Measurements from ENCODE around the gene FZD7.

The FZD7 gene

GRCh38 chr2:202033317-202034248, at the start of gene FZD7:
Gene FZD7 (plus strand): TSS chr2:202033855. CDS start chr2:202034648, 793 bp downstream.
- DNase-seq (ENCODE audit: low read depth in 1 of 2, low spot score in 1 of 2) = peak; percentile 73 to 74

- no peak for DNase-seq (ENCODE audit: low read depth in 1 of 2, low spot score in 1 of 2)
These were observed 49.3 kb upstream of the FZD7 start for GRCh38 chr2:201984333-201984732.

DNA sequence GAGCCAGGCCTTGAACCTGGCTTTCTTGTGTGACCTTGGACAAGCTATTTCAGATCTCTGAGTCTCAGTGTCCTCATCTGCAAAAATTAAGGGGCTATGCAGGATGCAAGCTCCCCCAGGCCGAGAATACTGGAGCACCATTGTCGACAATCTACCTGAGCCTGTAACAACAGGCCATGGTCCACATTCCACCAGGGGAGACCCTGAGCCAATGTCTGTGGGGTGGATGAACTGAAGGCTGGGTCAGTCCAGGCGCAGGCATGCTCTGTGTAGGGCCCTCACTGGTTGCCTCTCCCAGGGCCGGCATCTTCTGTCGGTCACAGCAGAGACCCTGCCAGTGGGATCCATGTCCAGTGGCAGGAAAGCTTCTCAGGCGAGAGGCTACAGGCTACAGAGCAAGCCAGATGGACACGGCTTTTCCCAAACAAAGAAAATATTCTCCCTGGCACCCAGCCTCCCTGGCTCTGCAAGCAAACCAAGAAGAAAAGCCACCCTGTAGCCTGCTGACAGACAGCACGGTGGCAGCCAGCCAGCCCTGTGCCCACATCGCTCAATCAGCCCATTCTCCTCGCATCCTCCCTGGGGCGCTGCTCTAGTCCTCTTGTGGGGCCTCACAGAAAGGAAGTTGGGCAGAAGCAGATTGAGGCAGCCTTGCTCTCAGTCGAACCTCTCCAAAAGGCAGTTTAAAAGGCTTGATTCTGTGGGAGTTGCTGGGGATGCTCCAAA, 48.7 kb upstream of the FZD7 start:
- DNase-seq (ENCODE audit: low read depth in 1 of 2, low spot score in 1 of 2) = no peak

GRCh38 chr2:201985728-201986462, 47.8 kb upstream of the FZD7 start:
- no peak for DNase-seq (ENCODE audit: low read depth in 1 of 2, low spot score in 1 of 2)

DNA sequence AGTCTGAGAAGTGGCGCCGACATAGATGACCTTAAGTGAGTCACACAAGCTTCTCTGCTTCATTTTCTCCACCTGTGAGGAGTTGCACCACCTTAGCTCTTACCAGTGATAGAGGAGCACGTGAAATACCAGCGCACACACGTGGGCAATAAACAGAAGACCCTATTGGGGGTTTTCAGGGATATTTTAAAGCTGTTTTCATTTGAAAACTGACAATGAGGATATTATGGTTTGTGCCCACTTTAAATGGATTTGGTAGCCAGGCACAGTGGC, 47.3 kb upstream of the FZD7 start:
- DNase-seq (ENCODE audit: low read depth in 1 of 2, low spot score in 1 of 2) = no peak

GRCh38 chr2:201987426-201987825, 46.2 kb upstream of the FZD7 start:
- DNase-seq (ENCODE audit: low read depth in 1 of 2, low spot score in 1 of 2) = no peak

GRCh38 chr2:201990069-201990468, 43.6 kb upstream of the FZD7 start:
- no peak for DNase-seq (ENCODE audit: low read depth in 1 of 2, low spot score in 1 of 2)

- no peak for DNase-seq (ENCODE audit: low read depth in 1 of 2, low spot score in 1 of 2)
These were observed 40.7 kb upstream of the FZD7 start for GRCh38 chr2:201992960-201993359.

DNA sequence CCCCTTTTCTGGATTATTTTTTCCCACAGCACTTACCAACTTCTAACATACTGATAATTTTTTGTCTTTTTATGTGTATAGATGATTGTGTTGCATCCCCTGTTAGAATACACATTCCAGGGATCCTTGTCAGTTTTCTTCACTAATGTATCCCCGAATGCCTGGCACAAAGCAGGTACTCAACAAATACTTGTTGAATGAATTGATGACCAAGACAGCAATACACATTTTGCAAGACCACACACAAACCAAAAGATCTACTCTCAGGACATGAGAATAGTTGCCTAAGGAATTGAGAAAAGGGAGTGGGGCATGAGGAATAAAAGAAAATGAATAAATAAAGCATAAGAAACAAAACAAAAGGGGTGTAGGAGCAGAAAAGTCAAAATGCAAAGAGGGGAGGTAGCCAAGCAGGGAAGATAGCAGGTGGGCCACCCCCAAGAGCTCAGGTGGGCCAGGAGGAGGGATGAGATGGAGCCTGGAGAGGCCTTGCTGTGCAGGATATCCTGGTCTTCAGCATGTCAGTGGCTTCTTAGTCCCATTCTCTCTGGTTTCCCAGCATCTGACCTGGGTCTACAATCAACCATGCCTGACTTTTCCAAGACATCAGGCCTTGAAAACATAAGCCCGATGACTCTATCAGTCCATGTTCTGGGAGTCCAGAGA, 38.5 kb upstream of the FZD7 start:
- no peak for DNase-seq (ENCODE audit: low read depth in 1 of 2, low spot score in 1 of 2)

GRCh38 chr2:201996006-201996405, 37.6 kb upstream of the FZD7 start:
- no peak for DNase-seq (ENCODE audit: low read depth in 1 of 2, low spot score in 1 of 2)

DNA sequence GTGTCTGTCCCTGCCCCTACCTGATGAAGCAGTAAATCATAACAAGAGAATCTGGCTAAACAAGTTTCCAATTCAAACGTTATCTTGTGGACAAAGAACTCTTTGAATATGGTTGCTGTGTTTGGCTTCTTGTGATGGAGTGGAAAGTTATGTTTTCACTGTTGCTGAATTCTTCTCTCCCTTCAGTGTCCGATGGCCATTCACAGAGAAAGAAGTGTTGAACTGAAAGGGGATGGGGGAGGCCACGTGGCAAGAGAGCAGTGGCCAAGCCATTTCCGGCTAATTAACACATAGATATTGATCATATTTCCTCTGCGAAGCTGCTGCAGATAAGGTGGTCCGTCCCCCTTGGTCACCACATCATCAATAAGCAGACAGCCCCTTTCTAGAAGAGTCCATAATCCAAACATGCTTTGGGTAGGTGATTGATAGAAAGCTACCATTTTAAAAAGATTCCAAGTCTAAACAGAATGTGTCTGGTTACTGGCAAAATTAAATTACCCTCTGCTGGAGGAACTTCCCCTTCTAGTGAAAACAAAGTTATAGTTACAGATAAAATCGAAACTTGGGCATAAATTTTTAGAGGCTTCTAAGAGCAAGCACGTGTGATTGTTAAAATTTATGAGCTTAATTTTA, 36.9 kb upstream of the FZD7 start:
- DNase-seq (ENCODE audit: low read depth in 1 of 2, low spot score in 1 of 2) = no peak

DNA sequence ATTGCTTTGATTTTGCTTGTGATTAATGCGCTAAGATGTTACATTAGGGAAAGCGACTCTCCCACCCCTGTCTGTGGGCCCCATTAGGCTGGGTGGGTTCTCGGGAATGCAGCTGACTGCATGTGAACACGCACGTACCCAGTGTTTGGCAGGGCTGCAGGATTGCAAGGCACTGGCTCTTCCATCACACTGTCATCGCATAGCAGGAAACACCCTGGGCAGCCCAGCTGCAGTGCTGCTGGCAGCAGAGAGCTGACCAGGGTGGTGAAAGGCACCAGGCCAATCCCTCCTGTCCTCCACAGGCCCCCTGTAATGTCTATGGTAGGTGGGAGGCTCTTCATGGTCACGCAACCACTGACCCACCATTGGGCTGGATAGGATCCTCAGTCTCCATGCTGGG, 34.4 kb upstream of the FZD7 start:
- no peak for DNase-seq (ENCODE audit: low read depth in 1 of 2, low spot score in 1 of 2)

GRCh38 chr2:202001826-202002225, 31.8 kb upstream of the FZD7 start:
- DNase-seq (ENCODE audit: low read depth in 1 of 2, low spot score in 1 of 2) = no peak

DNA sequence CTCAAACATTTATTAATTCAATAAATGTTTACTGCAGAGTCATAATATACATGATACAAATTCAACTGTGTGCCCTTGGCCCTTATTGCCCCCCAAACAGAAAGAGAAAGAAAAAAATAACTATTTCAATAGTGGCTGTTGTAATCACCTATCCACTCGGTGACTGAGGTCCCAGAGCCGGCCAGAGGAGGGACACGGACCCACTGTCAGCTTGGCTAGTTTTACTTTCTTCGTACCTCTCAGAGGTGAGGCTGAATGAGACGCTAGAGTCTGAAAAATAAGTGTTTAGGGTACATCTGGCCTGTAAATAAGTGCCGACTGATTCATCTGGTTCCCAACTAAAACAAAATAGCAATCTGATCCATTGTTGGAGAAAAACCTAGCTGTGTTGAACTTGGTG, 31.3 kb upstream of the FZD7 start:
- no peak for DNase-seq (ENCODE audit: low read depth in 1 of 2, low spot score in 1 of 2)

- no peak for DNase-seq (ENCODE audit: low read depth in 1 of 2, low spot score in 1 of 2)
These were observed 28.3 kb upstream of the FZD7 start for GRCh38 chr2:202005272-202005887.

GRCh38 chr2:202006301-202006700, 27.4 kb upstream of the FZD7 start:
- DNase-seq (ENCODE audit: low read depth in 1 of 2, low spot score in 1 of 2) = no peak

DNA sequence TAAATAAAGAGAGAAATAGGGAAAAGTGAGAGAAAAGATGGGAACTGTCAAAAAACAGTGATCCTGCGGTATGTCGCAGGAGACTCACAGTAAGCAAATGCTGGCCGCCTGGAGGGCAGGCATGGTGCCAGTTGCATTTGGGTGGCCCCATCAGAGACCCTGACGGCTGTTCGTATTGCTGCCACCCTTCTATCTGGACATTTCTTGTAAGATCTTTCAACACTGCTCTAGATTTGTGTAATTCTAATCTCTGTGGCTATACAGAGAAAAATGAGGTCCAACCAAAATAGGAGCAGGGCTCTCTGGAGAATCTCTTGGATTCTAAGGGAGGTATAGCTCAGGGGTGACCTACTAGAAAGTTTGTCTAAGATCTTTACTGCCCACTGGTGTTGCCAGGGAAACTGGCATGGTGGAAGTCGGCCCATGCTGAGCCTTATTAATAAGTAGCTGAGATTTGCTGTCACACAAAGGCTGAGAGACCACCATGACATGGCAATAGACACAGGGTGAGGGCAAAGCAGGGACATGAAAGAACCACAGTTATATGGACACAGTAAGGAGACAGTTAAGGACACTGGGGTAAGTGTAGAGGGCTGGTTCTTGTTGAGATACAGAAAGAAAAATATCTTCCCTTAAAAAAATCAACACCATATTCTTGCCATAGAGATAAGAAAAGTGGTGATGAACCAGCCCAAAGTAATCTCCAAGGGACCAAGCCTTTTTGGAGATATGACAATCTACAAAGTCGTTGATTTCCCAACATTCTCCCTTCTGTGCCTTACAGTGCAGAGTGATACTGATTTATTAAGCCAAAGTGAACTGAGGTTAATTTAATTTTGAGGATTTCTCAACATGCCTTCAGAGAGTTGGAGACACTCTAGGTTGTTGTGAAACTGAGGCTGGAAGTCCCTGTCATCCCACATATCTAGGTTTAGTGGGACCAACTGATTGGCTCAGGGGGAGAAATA, 26.4 kb upstream of the FZD7 start:
- no peak for DNase-seq (ENCODE audit: low read depth in 1 of 2, low spot score in 1 of 2)

DNA sequence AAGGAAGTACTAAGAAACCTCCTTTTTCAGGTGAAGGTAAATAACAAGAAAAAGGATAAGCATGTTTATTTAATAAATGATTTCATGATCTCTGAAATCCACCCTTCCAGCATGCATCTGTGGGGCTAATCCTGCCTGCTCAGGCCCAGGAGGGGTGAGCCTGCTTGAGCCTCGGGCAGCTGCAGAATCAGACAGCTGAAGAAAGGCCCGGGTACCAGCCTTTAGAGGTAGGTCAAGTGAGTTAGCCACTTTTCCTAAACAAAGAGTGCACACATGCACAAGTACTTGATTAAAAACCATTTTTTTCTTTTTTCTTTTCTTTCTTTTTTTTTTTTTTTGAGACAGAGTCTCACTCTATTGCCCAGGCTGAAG, 25.7 kb upstream of the FZD7 start:
- DNase-seq (ENCODE audit: low read depth in 1 of 2, low spot score in 1 of 2) = no peak

DNA sequence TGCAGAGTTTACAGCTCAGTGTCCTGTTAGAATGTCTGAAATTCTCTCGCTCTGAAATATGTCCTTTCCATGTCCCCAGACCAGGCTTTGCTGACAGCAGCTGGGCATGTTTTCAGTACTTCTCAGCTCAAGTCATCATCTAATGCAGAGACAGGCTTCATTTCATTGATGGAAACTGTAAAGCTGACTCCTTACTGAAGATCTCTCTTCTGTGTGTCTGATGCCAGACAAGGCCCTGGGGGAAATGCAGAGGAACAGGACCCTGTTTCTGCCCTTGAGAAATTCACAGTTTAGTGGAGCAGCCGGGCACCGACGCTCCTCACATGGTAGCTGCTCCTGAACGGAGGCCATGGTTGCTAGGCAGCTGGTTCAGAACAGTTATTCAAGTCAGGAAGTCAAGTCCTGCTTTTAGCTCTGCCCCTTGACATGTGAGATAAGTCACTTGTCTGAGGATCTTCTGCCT, 24.6 kb upstream of the FZD7 start:
- DNase-seq (ENCODE audit: low read depth in 1 of 2, low spot score in 1 of 2) = no peak
